HepG2 (cell line): ENCODE measurements around the gene CTNNAL1. TPM values are rescaled to one million over a fixed set of nuclear protein-coding genes. Genes with fewer than 3 reads are reported as not detected.
A peak's percentile ranks its signal among the peaks of the same experiment; 100 is the strongest.

Source experiments
- ATF3 ChIP-seq: sonication (generic); formaldehyde crosslinking; IDR thresholded peaks from 2 replicates; pipeline ENCODE4 v1.4.0; 2020; ENCODE audit warnings: missing genetic modification reagents
- CHCHD3 ChIP-seq: sonication (generic); formaldehyde crosslinking; IDR thresholded peaks from 2 replicates; pipeline ENCODE4 v1.8.0; 2022; ENCODE audit warnings: mild to moderate bottlenecking, missing genetic modification reagents, moderate library complexity
- HES4 ChIP-seq: sonication (generic); formaldehyde crosslinking; IDR thresholded peaks from 2 replicates; pipeline ENCODE4 v1.9.0; 2021; ENCODE audit warnings: mild to moderate bottlenecking, missing genetic modification reagents, borderline replicate concordance
- IRF9 ChIP-seq: sonication (generic); formaldehyde crosslinking; IDR thresholded peaks from 2 replicates; pipeline ENCODE4 v1.8.0; 2022; ENCODE audit warnings: missing genetic modification reagents, mild to moderate bottlenecking, borderline replicate concordance
- MXI1 ChIP-seq: IDR thresholded peaks from 3 replicates; pipeline ENCODE4 v1.6.1; 2012; ENCODE audit warnings: low read depth, low read length, inconsistent platforms, borderline replicate concordance
- MYC ChIP-seq: sonication (generic); formaldehyde crosslinking; IDR thresholded peaks from 2 replicates; pipeline ENCODE4 v1.9.0; 2021; ENCODE audit warnings: missing genetic modification reagents, borderline replicate concordance
- NR2F1 ChIP-seq, 2 experiments: fragments of 450-650 bp in 1 of 2; formaldehyde crosslinking in 1 of 2; IDR thresholded peaks; 2 replicates each; pipeline versions ENCODE4 v1.5.0 to v1.6.1; 2016 to 2020; ENCODE audit warnings: mild to moderate bottlenecking in 1 of 2, missing compliant biosample characterization in 1 of 2, missing genetic modification reagents in 1 of 2, moderate library complexity in 1 of 2
- RARA ChIP-seq: IDR thresholded peaks from 2 replicates; pipeline ENCODE4 v1.6.1; 2016; ENCODE audit warnings: missing genetic modification reagents, missing compliant biosample characterization
- RBM22 ChIP-seq: fragments of 200-400 bp; formaldehyde crosslinking; optimal IDR thresholded peaks from 2 replicates; pipeline ENCODE3; 2017; ENCODE audit warnings: mild to moderate bottlenecking, low read length, moderate library complexity
- RFX1 ChIP-seq: fragments of 450-650 bp; IDR thresholded peaks from 2 replicates; pipeline ENCODE4 v1.6.1; 2017
- SNAPC4 ChIP-seq: sonication (generic); formaldehyde crosslinking; IDR thresholded peaks from 2 replicates; pipeline ENCODE4 v1.4.0; 2020; ENCODE audit warnings: mild to moderate bottlenecking, missing genetic modification reagents
- SSRP1 ChIP-seq: IDR thresholded peaks from 2 replicates; pipeline ENCODE4 v1.6.1; 2016; ENCODE audit warnings: control low read depth
- ZFP1 ChIP-seq: IDR thresholded peaks from 2 replicates; pipeline ENCODE4 v1.6.1; 2016
- ZFP91 ChIP-seq: sonication (generic); formaldehyde crosslinking; IDR thresholded peaks from 2 replicates; pipeline ENCODE4 v1.9.0; 2022; ENCODE audit warnings: missing genetic modification reagents, mild to moderate bottlenecking, borderline replicate concordance
- ZNF501 ChIP-seq: sonication (generic); formaldehyde crosslinking; IDR thresholded peaks from 2 replicates; pipeline ENCODE4 v1.5.1; 2020; ENCODE audit warnings: mild to moderate bottlenecking, moderate library complexity, missing genetic modification reagents
- ZNF781 ChIP-seq: sonication (generic); formaldehyde crosslinking; IDR thresholded peaks from 2 replicates; pipeline ENCODE4 v1.5.1; 2020; ENCODE audit warnings: borderline replicate concordance, mild to moderate bottlenecking, missing genetic modification reagents; ENCODE audit errors: not compliant biosample characterization
- polyA plus RNA-seq, 8 experiments: library from polyadenylated mRNA; depleted of rRNA in 3 of 8; stranded (reverse) in 7 of 8; unstranded in 1 of 8; fragments of >200 nt; fragmentation: Illumina TruSeq in 4 of 8; extraction: Trizol in 4 of 8; gene quantifications; 2 replicates each; pipeline versions ENCODE4 v1.2.1 to v1.2.3, GENCODE V29; 2011 to 2016; ENCODE audit warnings: low read depth in 4 of 8, missing spikeins in 1 of 8, mixed read lengths in 1 of 8; ENCODE audit not compliant: insufficient read depth in 1 of 8
- total RNA-seq, 5 experiments: library from RNA; depleted of rRNA; stranded (reverse); fragments of >200 nt; fragmentation: Illumina TruSeq; extraction: Trizol; gene quantifications; 2 replicates each; pipeline ENCODE4 v1.2.3, GENCODE V29; 2016; ENCODE audit warnings: low read depth in 1 of 5
- TF ChIP-seq, protein P1 (sequence below): sonication (generic); formaldehyde crosslinking; IDR thresholded peaks from 2 replicates; pipeline ENCODE4 v1.4.0; 2020; ENCODE audit warnings: mild to moderate bottlenecking, missing genetic modification reagents
- TF ChIP-seq, protein P2 (sequence below): sonication (generic); formaldehyde crosslinking; IDR thresholded peaks from 2 replicates; pipeline ENCODE4 v1.8.0; 2022; ENCODE audit warnings: low read depth, missing genetic modification reagents
- TF ChIP-seq, protein P3 (sequence below): IDR thresholded peaks from 2 replicates; pipeline ENCODE4 v1.6.1; 2016; ENCODE audit warnings: missing genetic modification reagents, missing compliant biosample characterization

CTNNAL1 gene
- total and polyA plus RNA-seq, 2 of the 13 experiments (the other 11 are each of a cell fraction or from before 2014, with no cell fraction given) = 32.0 to 162 TPM

DNA sequence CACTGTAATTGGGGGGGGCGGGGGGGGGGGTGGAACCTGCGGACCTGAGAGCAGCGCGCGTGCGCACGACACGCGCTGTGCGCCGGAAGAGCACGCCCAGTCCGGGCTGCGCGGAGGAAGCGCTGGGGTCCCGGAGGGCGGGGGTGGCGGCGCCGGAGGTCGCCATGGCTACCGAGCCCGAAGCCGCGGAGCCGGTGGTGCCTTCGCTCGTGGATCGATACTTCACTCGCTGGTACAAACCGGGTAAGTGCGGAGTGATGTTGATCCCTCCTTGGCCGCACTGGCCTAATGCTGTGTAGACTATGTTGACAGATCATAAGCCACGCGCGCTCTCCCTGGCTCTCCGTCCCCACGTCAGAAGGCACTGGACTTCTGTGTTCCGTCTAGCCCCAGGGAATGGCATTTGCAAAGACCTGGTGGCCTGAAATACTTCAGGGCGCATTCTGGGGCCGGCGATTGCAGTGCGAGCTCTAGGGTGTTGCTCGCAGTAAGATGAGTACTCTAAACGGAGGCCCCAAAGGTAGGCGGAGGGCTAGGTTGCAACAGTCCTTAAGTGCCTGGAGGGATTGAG lies 78.9 kb downstream of the CTNNAL1 start, which contains the start of gene ABITRAM (continued):
- peak; percentile 96; the same call in 2 of the 3 replicates for TF ChIP-seq MXI1
- no peak for TF ChIP-seq ZFP1 (CRISPR knock-in tag)
- TF ChIP-seq RARA (CRISPR knock-in tag) = 0 out of 2 replicates have a peak, but pooled peaks have one; percentile 10
- TF ChIP-seq, protein P1, sequence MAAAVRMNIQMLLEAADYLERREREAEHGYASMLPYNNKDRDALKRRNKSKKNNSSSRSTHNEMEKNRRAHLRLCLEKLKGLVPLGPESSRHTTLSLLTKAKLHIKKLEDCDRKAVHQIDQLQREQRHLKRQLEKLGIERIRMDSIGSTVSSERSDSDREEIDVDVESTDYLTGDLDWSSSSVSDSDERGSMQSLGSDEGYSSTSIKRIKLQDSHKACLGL (CRISPR knock-in tag) = peak; percentile 48; the same call in 1 of the 2 replicates
- peak; percentile 61; the same call in 1 of the 2 replicates for TF ChIP-seq HES4 (CRISPR knock-in tag)
- no peak for TF ChIP-seq SSRP1 (CRISPR knock-in tag)
- TF ChIP-seq SNAPC4 (CRISPR knock-in tag) = no peak
- peak; percentile 20; the same call in 1 of the 2 replicates for TF ChIP-seq MYC (CRISPR knock-in tag)
- no peak for TF ChIP-seq ZNF781 (CRISPR knock-in tag)
- peak; percentile 28 for TF ChIP-seq RBM22
- TF ChIP-seq, protein P2, sequence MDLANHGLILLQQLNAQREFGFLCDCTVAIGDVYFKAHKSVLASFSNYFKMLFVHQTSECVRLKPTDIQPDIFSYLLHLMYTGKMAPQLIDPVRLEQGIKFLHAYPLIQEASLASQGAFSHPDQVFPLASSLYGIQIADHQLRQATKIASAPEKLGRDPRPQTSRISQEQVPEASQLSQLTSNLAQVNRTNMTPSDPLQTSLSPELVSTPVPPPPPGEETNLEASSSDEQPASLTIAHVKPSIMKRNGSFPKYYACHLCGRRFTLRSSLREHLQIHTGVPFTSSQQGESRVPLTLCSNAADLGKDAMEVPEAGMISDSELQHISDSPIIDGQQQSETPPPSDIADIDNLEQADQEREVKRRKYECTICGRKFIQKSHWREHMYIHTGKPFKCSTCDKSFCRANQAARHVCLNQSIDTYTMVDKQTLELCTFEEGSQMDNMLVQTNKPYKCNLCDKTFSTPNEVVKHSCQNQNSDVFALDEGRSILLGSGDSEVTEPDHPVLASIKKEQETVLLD (CRISPR knock-in tag) = peak; percentile 49; the same call in 1 of the 2 replicates
- peak; percentile 93 for TF ChIP-seq RFX1
- 0 out of 2 replicates have a peak, but pooled peaks have one; percentile 24 for TF ChIP-seq CHCHD3
- TF ChIP-seq, protein P3, sequence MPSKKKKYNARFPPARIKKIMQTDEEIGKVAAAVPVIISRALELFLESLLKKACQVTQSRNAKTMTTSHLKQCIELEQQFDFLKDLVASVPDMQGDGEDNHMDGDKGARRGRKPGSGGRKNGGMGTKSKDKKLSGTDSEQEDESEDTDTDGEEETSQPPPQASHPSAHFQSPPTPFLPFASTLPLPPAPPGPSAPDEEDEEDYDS = no peak
- no peak for TF ChIP-seq ZNF501
- no peak for TF ChIP-seq ATF3
- no peak for TF ChIP-seq IRF9 (CRISPR knock-in tag)
- TF ChIP-seq ZFP91 (CRISPR knock-in tag) = no peak; the same call in 1 of the 2 replicates
- no peak for TF ChIP-seq NR2F1 (CRISPR knock-in tag; IDR thresholded peaks at IDR 0.05)
